Measurements from ENCODE around the gene NKAIN2.

The NKAIN2 gene

GRCh38 chr6:124517339-124517738, 713.7 kb downstream of the NKAIN2 start (continued):
- TF ChIP-seq PBX3 (CRISPR knock-in tag; IDR thresholded peaks at IDR 0.05) (no peak), ZNF701 (tag by site-specific recombination; IDR thresholded peaks at IDR 0.05) (no peak), ZNF26 (tag by site-specific recombination; IDR thresholded peaks at IDR 0.05) (no peak), EGR2 (tag by site-specific recombination; IDR thresholded peaks at IDR 0.05; ENCODE audit: low read depth) (no peak), ZNF623 (tag by site-specific recombination; IDR thresholded peaks at IDR 0.05) (no peak), ZNF148 (tag by site-specific recombination; IDR thresholded peaks at IDR 0.05; ENCODE audit: borderline replicate concordance) (no peak)

GRCh38 chr6:124520514-124520913, 716.8 kb downstream of the NKAIN2 start:
- Histone ChIP-seq H3K27ac (ENCODE audit: extremely low read depth, low read depth, low read length) (no peak overlapping the region), H3K36me3 (ENCODE audit: control insufficient read depth in 2 of 2, insufficient read depth in 1 of 2, low read length in 2 of 2) (no peaks in the 10 kb centered on the region; a peak in 1 of 3 replicates), H3K4me1 (ENCODE audit: control insufficient read depth, insufficient read depth, low read length) (peaks cover 3% of the 10 kb centered on the region; the same call in 1 of the 2 replicates), H3K4me3 (ENCODE audit: low read depth, low read length) (no peak overlapping the region), H3K9me3 (ENCODE audit: control insufficient read depth, insufficient read depth, low read depth, low read length) (no peaks in the 10 kb centered on the region; the same call in 1 of the 2 replicates)
- POLR2A ChIA-PET: no interaction called here
- CTCF ChIA-PET: no interaction called here
- TF ChIP-seq KLF16 (tag by site-specific recombination; IDR thresholded peaks at IDR 0.05) (no peak), RBAK (tag by site-specific recombination; IDR thresholded peaks at IDR 0.05) (no peak), KLF1 (tag by site-specific recombination; IDR thresholded peaks at IDR 0.05) (no peak), ZNF391 (tag by site-specific recombination; IDR thresholded peaks at IDR 0.05; ENCODE audit: borderline replicate concordance, low read depth) (no peak), ZNF433 (tag by site-specific recombination; IDR thresholded peaks at IDR 0.05; ENCODE audit: low read depth) (no peak), ZNF175 (tag by site-specific recombination; IDR thresholded peaks at IDR 0.05) (no peak), MYNN (tag by site-specific recombination; IDR thresholded peaks at IDR 0.05; ENCODE audit: borderline replicate concordance) (no peak), HIC1 (tag by site-specific recombination; IDR thresholded peaks at IDR 0.05) (no peak)

GRCh38 chr6:124522335-124522734, 718.7 kb downstream of the NKAIN2 start:
- ChIA-PET CTCF (no interaction called here), POLR2A (no interaction called here)
- TF ChIP-seq ZBTB6 (tag by site-specific recombination; IDR thresholded peaks at IDR 0.05): no peak
- TF ChIP-seq YY1 (tag by site-specific recombination; IDR thresholded peaks at IDR 0.05): no peak
- TF ChIP-seq ZNF146 (tag by site-specific recombination; IDR thresholded peaks at IDR 0.05): no peak
- TF ChIP-seq ZNF114 (tag by site-specific recombination; IDR thresholded peaks at IDR 0.05): no peak
- TF ChIP-seq ZNF521 (tag by site-specific recombination; IDR thresholded peaks at IDR 0.05): no peak
- no peak for TF ChIP-seq KLF10 (tag by site-specific recombination; IDR thresholded peaks at IDR 0.05)
- TF ChIP-seq ZNF362 (tag by site-specific recombination; IDR thresholded peaks at IDR 0.05): no peak
- TF ChIP-seq MZF1 (tag by site-specific recombination; IDR thresholded peaks at IDR 0.05; ENCODE audit: borderline replicate concordance): no peak
- peaks cover 3% of the 10 kb centered on the region; the same call in 1 of the 2 replicates for H3K4me1 ChIP-seq (ENCODE audit: control insufficient read depth, insufficient read depth, low read length)
- no peak overlapping the region for H3K27ac ChIP-seq (ENCODE audit: extremely low read depth, low read depth, low read length)
- no peak overlapping the region for H3K4me3 ChIP-seq (ENCODE audit: low read depth, low read length)
- H3K36me3 ChIP-seq (ENCODE audit: control insufficient read depth in 2 of 2, insufficient read depth in 1 of 2, low read length in 2 of 2): no peaks in the 10 kb centered on the region; a peak in 1 of 3 replicates
- no peaks in the 10 kb centered on the region; the same call in 1 of the 2 replicates for H3K9me3 ChIP-seq (ENCODE audit: control insufficient read depth, insufficient read depth, low read depth, low read length)
